NK-92 (cell line): ENCODE data around the gene BAAT.
"Not testable (repeated sequence)": the region's sequence is repeated elsewhere in the genome, so short reads cannot be mapped to it uniquely, and the experiment has no call there.

Experiments used
- DNase-seq: peaks from one replicate; lab custom pipeline; 2025; ENCODE audit not compliant: unreplicated experiment; lab: John Stamatoyannopoulos, UW

Gene BAAT

GRCh38 chr9:101365181-101365580 lies 19.6 kb downstream of the BAAT start:
- no peak for DNase-seq

DNA sequence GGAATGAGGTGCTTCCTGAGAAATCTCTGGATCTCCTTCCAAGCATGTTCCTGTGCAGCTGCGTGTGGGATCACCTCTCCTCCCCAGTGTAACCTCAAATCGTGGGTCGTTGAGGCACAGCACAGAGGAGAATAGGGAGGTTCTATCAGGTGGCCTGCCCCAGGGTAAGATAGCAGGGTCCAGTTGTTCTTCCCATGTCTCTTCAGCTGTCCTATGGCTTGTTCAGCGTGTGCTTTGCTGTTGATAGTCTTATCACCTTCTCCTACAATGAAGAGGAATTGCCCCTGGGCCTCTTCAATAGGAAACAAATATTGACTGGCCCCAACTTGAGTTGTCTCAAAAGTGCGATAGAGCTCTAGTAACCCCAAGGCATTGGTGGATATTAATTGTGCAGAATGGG lies 22.4 kb downstream of the BAAT start:
- no peak for DNase-seq

GRCh38 chr9:101360647-101361046 lies 24.2 kb downstream of the BAAT start:
- DNase-seq = no peak

- no peak for DNase-seq
These were observed 25.1 kb downstream of the BAAT start for GRCh38 chr9:101359679-101360078.

DNA sequence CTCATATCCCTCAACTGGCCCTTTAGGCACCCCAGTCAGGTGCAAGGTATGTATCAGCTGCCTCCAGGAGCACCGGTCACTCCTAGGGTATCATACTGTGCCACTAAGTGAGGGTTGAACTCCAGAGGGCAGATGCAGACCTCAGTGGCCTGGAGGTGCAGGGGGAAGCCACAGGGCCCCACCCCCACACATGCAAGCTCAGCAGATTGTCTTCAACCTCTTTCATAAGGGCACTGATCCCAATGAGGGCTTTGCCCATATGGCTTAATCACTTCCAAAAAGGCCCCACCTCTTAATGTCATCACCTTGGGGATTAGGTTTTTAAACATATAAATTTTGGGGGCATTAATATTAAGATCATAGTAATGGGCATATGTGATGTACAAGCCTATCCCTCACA lies 28.2 kb downstream of the BAAT start:
- DNase-seq = no peak

- no peak for DNase-seq
These were observed 29.8 kb downstream of the BAAT start for GRCh38 chr9:101354765-101355708.

- DNase-seq = no peak
These were observed 30.6 kb downstream of the BAAT start for GRCh38 chr9:101354143-101354764.

- DNase-seq = no peak
These were observed 31.1 kb downstream of the BAAT start for GRCh38 chr9:101353683-101354082.

DNA sequence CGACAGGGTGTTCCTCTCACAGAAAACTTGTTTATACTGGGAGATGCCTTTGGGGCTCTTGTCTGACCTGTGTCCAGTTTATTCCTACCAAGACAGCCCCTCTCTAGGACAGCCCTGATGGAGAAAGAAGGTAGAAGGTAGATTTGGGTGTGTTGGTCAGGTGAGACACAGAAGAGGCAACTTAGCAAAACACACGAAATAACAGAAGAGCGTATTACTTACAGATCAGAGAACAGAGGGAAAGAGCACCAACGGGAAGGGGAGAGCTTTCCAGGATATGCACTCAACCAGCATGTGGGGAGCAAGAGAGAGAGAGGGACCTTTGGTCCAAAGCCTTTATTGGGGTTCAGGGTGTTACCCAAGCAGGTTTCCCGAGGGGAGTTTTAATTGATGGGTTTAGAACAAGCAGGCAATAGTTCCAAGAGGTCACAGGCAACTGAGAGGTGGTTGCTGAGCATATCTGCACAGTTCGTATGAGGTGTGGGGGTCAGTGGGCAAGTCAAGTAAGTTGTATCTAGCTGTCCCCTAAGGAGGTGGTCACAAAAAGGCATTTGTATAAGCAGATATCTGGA lies 31.8 kb downstream of the BAAT start:
- no peak for DNase-seq

DNA sequence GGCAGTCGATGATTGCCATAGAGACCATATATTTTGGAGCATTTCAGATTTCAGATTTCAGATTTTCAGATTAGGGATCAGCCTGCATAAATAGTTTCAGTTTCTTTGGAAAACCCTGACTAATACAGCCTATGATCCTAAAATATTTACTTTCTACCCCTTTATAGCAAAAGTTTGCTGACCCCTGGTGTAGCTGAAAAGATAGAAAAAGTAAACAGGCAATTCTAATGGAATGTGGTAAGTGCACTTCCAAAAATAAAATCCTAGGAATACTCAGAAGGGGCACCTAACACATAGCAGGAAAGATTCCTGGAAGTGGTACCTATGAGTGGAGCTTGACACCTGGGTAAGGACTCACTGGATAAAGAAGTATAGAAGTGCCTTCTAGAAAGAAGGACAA lies 34.5 kb downstream of the BAAT start:
- no peak for DNase-seq

DNA sequence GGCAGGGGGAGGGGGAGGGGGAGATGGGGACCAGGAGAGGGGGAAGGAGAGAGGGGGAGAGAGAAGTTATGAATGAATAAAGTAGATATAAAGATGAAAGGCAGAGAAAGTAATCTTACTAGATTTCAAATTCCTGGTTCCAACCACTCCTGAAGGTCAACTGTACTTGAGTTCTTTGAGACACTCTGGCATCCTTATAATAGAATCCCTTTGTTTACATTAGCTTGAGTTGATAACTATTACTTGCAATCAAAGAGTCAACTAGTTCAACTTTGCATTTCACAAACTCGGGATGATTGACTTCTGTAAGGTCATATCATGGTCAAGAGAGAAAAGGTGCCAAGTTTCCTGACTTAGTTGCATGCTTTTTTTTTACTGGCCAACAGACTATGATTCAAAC lies 42.2 kb downstream of the BAAT start:
- no peak for DNase-seq

- DNase-seq = no peak
These were observed 42.8 kb downstream of the BAAT start for GRCh38 chr9:101341958-101342357.

- no peak for DNase-seq
These were observed 47.6 kb downstream of the BAAT start for GRCh38 chr9:101337237-101337636.

DNA sequence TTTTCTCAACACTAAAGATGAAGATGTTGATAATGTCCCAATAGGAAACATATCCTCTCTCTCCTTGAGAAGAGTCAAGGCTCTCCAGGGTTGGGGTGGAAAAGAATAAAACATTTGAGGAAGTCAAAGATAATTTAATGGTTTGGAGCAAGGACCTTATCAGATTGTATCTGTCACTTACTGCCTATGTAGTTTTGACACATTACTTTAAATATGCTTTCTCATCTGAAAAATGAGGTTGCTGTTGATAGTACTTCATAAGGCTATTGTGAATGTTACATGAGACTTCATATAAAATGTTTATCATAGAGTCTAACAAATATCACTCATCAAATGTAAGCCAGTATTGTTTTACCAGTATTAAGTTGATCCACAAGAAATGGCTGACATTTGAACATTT lies 48.7 kb downstream of the BAAT start:
- DNase-seq = no peak

GRCh38 chr9:101333926-101334702 lies 50.7 kb downstream of the BAAT start:
- DNase-seq = no peak

- DNase-seq = no peak
These were observed 51.3 kb downstream of the BAAT start for GRCh38 chr9:101333490-101333889.

- DNase-seq = no peak
These were observed 52.4 kb downstream of the BAAT start for GRCh38 chr9:101332362-101332761.

- not testable (repeated sequence) for DNase-seq
These were observed 57.3 kb downstream of the BAAT start for GRCh38 chr9:101327422-101327909.

- no peak for DNase-seq
These were observed 58.3 kb downstream of the BAAT start for GRCh38 chr9:101326501-101326900.

- DNase-seq = no peak
These were observed 58.8 kb downstream of the BAAT start for GRCh38 chr9:101326035-101326434.

GRCh38 chr9:101325053-101325452 lies 59.8 kb downstream of the BAAT start:
- no peak for DNase-seq
